Measurements from ENCODE around the gene TRPT1. TPM values are rescaled to one million over a fixed set of nuclear protein-coding genes. Genes with fewer than 3 reads are reported as not detected.

The TRPT1 gene
- total RNA-seq, 4 donors from 2014 or later = 80.9 to 231 (median 139) TPM

- Histone ChIP-seq H3K4me1 (peaks cover 0 to 6% of the 10 kb centered on the region in 2 donors), H3K9me3 (no peaks in the 10 kb centered on the region), H3K27me3 (no peaks in the 10 kb centered on the region), H3K4me3 (no peak overlapping the region), H3K27ac (no peak overlapping the region), H3K36me3 (peaks cover 0 to 12% of the 10 kb centered on the region in 2 donors)
- ATAC-seq (no peak), DNase-seq (no peak)
- intact Hi-C loops (cut with DNase I; ENCODE audit: low total_unique reads) (no loop called here), in situ Hi-C loops (cut with MboI; ENCODE audit: low sequenced_read_pairs in 4 of 4) (no loop called here)
- TF ChIP-seq POLR2A (IDR thresholded peaks at IDR 0.05) (no peak), CTCF (IDR thresholded peaks at IDR 0.05 in 4 of 5, conservative IDR thresholded peaks at IDR 0.05 in 1 of 5) (no peak)
Observed at GRCh38 chr11:64216879-64217278, 9.1 kb downstream of the TRPT1 start.

DNA sequence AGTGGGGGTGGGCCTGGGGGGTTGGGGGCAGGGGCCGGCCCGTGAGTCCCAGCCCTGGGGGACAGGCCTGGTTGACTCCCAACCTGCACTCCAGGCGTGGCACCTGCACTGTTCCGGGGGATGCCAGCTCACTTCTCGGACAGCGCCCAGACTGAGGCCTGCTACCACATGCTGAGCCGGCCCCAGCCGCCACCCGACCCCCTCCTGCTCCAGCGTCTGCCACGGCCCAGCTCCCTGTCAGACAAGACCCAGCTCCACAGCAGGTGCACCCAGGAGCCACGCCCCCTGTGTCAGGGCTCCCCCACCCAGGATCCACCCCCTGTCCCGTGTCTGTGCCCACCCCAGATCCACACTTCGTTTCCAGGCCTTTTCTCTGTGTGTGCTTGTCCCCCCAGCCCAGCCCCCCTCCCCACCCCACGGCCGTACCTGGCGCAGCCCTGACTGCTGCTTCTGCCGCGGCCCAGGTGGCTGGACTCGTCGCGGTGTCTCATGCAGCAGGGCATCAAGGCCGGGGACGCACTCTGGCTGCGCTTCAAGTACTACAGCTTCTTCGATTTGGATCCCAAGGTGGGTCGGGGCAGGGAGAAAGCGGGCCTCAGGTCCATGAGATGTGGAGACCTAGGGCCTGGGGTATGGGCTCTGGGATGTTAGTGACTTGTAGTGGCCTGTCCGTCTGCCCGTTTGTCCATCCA, 14.7 kb downstream of the TRPT1 start:
- H3K36me3 ChIP-seq = peaks cover 0 to 15% of the 10 kb centered on the region in 2 donors
- intact Hi-C loops (cut with DNase I; ENCODE audit: low total_unique reads) (no loop called here), in situ Hi-C loops (cut with MboI; ENCODE audit: low sequenced_read_pairs in 4 of 4) (no loop called here)
- DNase-seq (no peak), ATAC-seq (no peak)
- H3K27ac ChIP-seq = no peak overlapping the region
- no peak overlapping the region for H3K4me3 ChIP-seq
- TF ChIP-seq CTCF (IDR thresholded peaks at IDR 0.05 in 4 of 5, conservative IDR thresholded peaks at IDR 0.05 in 1 of 5) (no peak), POLR2A (IDR thresholded peaks at IDR 0.05) (no peak)
- H3K27me3 ChIP-seq = no peaks in the 10 kb centered on the region
- peaks cover 2 to 7% of the 10 kb centered on the region in 2 donors for H3K4me1 ChIP-seq
- no peaks in the 10 kb centered on the region for H3K9me3 ChIP-seq

DNA sequence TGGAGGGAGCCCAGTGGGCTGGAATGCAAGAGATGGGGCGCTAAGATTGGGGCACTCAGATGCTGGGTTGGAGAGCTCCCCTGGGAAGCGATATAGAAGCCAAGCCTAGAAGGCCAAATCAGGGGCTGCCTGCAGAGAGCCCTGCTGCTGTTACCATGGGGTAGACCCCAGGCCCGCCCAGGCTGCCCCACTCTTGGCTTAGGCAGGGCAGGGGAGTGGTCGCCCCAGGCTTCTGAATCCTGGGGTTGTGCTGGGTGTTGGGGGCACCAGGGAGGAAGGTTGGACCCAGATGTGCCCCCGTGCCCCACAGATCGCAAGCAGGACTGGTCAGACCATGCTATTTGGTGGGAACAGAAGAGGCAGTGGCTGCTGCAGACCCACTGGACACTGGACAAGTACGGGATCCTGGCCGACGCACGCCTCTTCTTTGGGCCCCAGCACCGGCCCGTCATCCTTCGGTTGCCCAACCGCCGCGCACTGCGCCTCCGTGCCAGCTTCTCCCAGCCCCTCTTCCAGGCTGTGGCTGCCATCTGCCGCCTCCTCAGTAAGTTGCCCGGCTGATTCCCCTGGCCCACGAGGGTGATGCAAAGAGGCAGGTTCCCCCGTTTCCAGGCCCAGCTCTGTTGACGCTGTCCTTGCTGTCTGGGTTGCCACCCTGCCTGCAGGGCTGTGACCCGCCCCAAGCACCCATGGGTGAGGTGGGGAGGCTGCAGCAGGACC, 15.5 kb downstream of the TRPT1 start:
- in situ Hi-C loops (cut with MboI; ENCODE audit: low sequenced_read_pairs in 4 of 4) (no loop called here), intact Hi-C loops (cut with DNase I; ENCODE audit: low total_unique reads) (no loop called here)
- H3K4me1 ChIP-seq = peaks cover 3 to 7% of the 10 kb centered on the region in 2 donors
- DNase-seq (no peak), ATAC-seq (no peak)
- H3K27me3 ChIP-seq = no peaks in the 10 kb centered on the region
- no peak overlapping the region for H3K27ac ChIP-seq
- TF ChIP-seq POLR2A (IDR thresholded peaks at IDR 0.05) = no peak
- TF ChIP-seq CTCF (IDR thresholded peaks at IDR 0.05 in 4 of 5, conservative IDR thresholded peaks at IDR 0.05 in 1 of 5) = no peak
- no peaks in the 10 kb centered on the region for H3K9me3 ChIP-seq
- no peak overlapping the region for H3K4me3 ChIP-seq
- H3K36me3 ChIP-seq = peaks cover 0 to 24% of the 10 kb centered on the region in 2 donors

DNA sequence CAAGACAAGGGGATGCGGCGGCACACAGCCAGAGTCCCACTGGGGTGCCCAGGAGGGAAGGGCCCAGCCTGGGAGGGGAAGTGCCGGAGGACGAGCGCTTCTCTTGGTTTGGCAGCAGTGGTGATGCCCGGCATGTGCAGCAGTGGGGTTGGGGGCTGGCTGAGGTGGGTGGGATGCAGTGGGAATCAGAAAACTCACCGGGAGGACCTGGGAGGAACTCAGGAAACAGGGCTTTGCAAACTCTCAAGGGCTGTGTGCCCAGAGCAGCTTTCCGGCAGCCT, 16.5 kb downstream of the TRPT1 start:
- H3K27ac ChIP-seq = no peak overlapping the region
- ATAC-seq = no peak
- TF ChIP-seq CTCF (IDR thresholded peaks at IDR 0.05 in 4 of 5, conservative IDR thresholded peaks at IDR 0.05 in 1 of 5) (no peak), POLR2A (IDR thresholded peaks at IDR 0.05) (no peak)
- peaks cover 0 to 26% of the 10 kb centered on the region in 2 donors for H3K36me3 ChIP-seq
- no peaks in the 10 kb centered on the region for H3K27me3 ChIP-seq
- peaks cover 9 to 11% of the 10 kb centered on the region in 2 donors for H3K4me1 ChIP-seq
- in situ Hi-C loops (cut with MboI; ENCODE audit: low sequenced_read_pairs in 4 of 4) = loop anchor here in 1 of 4 donors (5.0 kb wide), 1 partner anchor 93 kb away; the partner anchor contains the start of gene CATSPERZ
- intact Hi-C loops (cut with DNase I; ENCODE audit: low total_unique reads) = no loop called here
- no peak for DNase-seq
- no peak overlapping the region for H3K4me3 ChIP-seq
- no peaks in the 10 kb centered on the region for H3K9me3 ChIP-seq

Data from gastrocnemius medialis (tissue), 4 donors.